ENCODE results near the gene STX1B.
A peak's percentile ranks its signal among the peaks of the same experiment; 100 is the strongest.

STX1B gene

DNA sequence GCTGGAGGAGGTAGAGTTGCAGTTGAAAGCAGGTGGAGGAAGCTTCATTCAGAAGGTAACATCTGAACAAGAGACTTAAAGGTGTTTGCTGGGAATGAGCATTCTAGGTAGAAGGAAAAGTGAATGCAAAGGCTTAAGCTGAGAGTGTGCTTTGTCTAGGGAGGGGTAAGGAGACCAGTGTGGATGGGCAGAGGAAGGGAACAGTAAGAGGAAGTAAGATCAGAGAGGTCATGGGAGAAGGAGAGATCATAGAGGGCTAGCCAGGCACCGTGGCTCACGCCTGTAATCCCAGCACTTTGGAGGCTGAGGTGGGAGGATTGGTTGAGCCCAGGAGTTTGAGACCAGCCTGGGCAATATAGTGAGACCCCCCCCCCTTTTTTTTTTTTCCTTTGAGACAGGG lies 26.3 kb upstream of the STX1B start:
- no peaks in the 10 kb centered on the region for H3K27me3 ChIP-seq (ENCODE audit: insufficient read depth, low read length)
- H2AK5ac ChIP-seq (ENCODE audit: low read length) = no peak overlapping the region
- H3K36me3 ChIP-seq (ENCODE audit: control insufficient read depth in 1 of 2, insufficient read depth in 2 of 2, low read length in 2 of 2) = peaks cover 33% of the 10 kb centered on the region in 2 experiments
- H4K12ac ChIP-seq (ENCODE audit: low read depth, low read length) = no peak overlapping the region
- no peak for DNase-seq
- H2AFZ ChIP-seq (ENCODE audit: insufficient read depth, low read length, poor library complexity) = no peak overlapping the region
- H3K79me1 ChIP-seq (ENCODE audit: low read length) = peaks cover 6% of the 10 kb centered on the region
- no peak overlapping the region for H3K14ac ChIP-seq (ENCODE audit: low read length)
- peaks cover 6 to 10% of the 10 kb centered on the region in 2 experiments for H3K4me1 ChIP-seq (ENCODE audit: control insufficient read depth in 1 of 2, insufficient read depth in 2 of 2, low read length in 2 of 2)
- no peak overlapping the region for H2BK120ac ChIP-seq (ENCODE audit: insufficient read depth, low read length, poor library complexity)
- H3K27ac ChIP-seq (ENCODE audit: low read depth, low read length) = no peak overlapping the region
- H2BK5ac ChIP-seq (ENCODE audit: low read depth, low read length, poor library complexity) = no peak overlapping the region
- H3K18ac ChIP-seq (ENCODE audit: low read length) = no peak overlapping the region
- peaks cover 3% of the 10 kb centered on the region for H3K9me3 ChIP-seq (ENCODE audit: insufficient read depth, low read depth, low read length)
- no peak overlapping the region for H4K91ac ChIP-seq (ENCODE audit: low read depth, low read length)
- H3K4ac ChIP-seq (ENCODE audit: low read depth, low read length) = no peak overlapping the region
- WGBS (ENCODE audit: extremely low coverage, insufficient coverage, insufficient read length) = no CpG with 5 or more reads among the region's 2 CpGs
- no peak overlapping the region for H4K8ac ChIP-seq (ENCODE audit: low read depth, low read length)
- no peak overlapping the region for H3K23ac ChIP-seq (ENCODE audit: low read length)
- H3K79me2 ChIP-seq (ENCODE audit: control insufficient read depth, insufficient read depth, low read length, poor library complexity) = peaks cover 4% of the 10 kb centered on the region
- H3K4me2 ChIP-seq (ENCODE audit: low read length) = no peak overlapping the region
- no peak overlapping the region for H3K4me3 ChIP-seq (ENCODE audit: low read depth, low read length)
- no peak overlapping the region for H2BK12ac ChIP-seq (ENCODE audit: low read length)
- no peak overlapping the region for H3K9ac ChIP-seq (ENCODE audit: low read length)

DNA sequence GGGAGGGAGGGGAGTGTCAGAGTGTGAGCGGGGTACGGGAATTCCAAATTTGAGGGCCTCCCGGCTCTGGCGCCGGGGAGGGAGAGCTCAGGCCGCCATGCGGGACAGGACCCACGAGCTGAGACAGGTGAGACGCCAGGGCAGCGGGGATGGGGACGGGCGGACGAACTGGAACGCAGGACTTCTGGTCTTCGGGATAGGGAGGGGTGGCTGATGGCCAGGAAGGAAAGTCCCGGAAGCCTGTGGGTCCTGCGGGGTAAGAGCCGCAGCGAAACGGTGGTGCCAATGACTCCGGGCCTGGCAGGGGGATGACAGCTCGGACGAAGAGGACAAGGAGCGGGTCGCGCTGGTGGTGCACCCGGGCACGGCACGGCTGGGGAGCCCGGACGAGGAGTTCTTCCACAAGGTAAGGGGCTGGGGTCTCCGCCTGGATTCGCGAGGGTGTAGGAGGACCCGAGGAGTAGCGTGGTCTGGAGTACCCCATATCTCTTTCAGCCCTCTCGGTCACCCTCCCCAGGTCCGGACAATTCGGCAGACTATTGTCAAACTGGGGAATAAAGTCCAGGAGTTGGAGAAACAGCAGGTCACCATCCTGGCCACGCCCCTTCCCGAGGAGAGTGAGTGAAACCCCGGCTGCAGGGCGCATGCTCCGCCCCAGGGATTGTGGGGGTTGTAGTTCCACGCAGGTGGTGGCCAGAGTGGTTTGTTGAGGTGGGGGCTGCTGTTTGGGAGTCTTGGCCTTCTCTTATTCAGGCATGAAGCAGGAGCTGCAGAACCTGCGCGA lies 23.5 kb upstream of the STX1B start:
- Histone ChIP-seq H3K36me3 (ENCODE audit: control insufficient read depth in 1 of 2, insufficient read depth in 2 of 2, low read length in 2 of 2) (peaks cover 14 to 15% of the 10 kb centered on the region in 2 experiments), H3K9ac (ENCODE audit: low read length) (peak overlapping the region; percentile 82), H3K79me2 (ENCODE audit: control insufficient read depth, insufficient read depth, low read length, poor library complexity) (peaks cover 4% of the 10 kb centered on the region), H4K91ac (ENCODE audit: low read depth, low read length) (peak overlapping the region; percentile 38), H3K27me3 (ENCODE audit: insufficient read depth, low read length) (no peaks in the 10 kb centered on the region), H3K9me3 (ENCODE audit: insufficient read depth, low read depth, low read length) (peaks cover 2% of the 10 kb centered on the region), H3K23ac (ENCODE audit: low read length) (no peak overlapping the region), H3K18ac (ENCODE audit: low read length) (peak overlapping the region; percentile 56), H3K4me1 (ENCODE audit: control insufficient read depth in 1 of 2, insufficient read depth in 2 of 2, low read length in 2 of 2) (peaks cover 6 to 10% of the 10 kb centered on the region in 2 experiments), H4K8ac (ENCODE audit: low read depth, low read length) (peak overlapping the region; percentile 56), H3K4ac (ENCODE audit: low read depth, low read length) (peak overlapping the region; percentile 24), H3K14ac (ENCODE audit: low read length) (peak overlapping the region; percentile 58), H3K4me2 (ENCODE audit: low read length) (peak overlapping the region; percentile 97), H2BK120ac (ENCODE audit: insufficient read depth, low read length, poor library complexity) (no peak overlapping the region), H4K12ac (ENCODE audit: low read depth, low read length) (peak overlapping the region; percentile 57), H2BK5ac (ENCODE audit: low read depth, low read length, poor library complexity) (peak overlapping the region; percentile 63), H2BK12ac (ENCODE audit: low read length) (no peak overlapping the region), H3K79me1 (ENCODE audit: low read length) (peaks cover 6% of the 10 kb centered on the region), H2AFZ (ENCODE audit: insufficient read depth, low read length, poor library complexity) (peak overlapping the region; percentile 67), H2AK5ac (ENCODE audit: low read length) (no peak overlapping the region), H3K4me3 (ENCODE audit: low read depth, low read length) (peak overlapping the region; percentile 92), H3K27ac (ENCODE audit: low read depth, low read length) (no peak overlapping the region)
- WGBS (ENCODE audit: extremely low coverage, insufficient coverage, insufficient read length) = no CpG with 5 or more reads among the region's 47 CpGs
- peak; percentile 81 to 88 for DNase-seq

DNA sequence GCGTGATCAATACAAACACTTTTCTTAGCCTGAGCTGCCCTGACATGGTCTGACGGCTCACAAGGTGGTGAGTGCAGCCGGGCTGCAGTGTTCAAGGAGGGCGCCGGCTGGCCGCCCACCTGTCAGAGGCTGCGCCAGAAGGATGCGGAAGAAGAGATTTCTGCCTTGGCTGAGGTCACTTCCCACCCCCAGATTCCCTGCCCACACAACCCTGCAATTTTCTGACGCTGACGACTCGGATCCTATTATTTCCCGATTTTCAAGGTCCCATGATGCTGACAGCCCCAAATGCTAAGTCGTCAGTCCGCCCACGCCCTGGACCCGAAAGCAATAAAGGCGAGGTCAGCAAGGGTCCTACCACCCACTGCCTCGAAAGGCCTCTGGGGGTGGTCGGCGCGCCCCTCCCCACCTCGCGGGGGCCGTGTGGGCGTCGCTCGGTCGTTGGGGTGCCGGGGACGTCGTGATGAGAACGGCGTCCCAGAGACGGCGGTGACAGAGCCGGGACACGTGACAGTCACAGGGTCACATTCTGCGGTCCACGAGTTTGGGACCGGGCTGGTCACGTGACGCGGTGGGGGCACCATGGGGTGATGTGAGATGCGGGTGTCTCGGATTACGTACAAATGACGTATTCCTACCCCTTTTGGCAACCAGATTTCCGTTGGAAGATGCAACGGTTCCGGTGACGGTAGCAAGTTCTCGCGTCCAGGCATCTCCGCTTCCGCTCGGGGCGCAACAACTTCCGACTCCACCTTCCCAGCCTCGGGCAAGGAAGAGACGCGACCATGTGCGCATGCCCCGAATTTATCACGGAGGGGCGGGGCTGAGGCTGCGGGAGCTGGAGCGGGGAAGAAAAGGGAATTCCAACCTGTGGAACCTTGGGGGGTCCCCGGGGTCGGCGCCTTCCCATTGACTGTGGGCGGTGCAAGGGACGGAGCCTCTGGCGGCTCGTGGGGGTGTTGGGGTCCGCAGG lies 22.6 kb upstream of the STX1B start, which contains the start of gene STX4:
TSS of gene STX4 (plus strand) at position 823 of the 973 bp plus-strand sequence. CDS start 248 bp downstream, outside the sequence.
- no peak within 1 kb of the TSS for H3K27ac ChIP-seq (ENCODE audit: low read depth, low read length)
- WGBS (ENCODE audit: extremely low coverage, insufficient coverage, insufficient read length) = no CpG with 5 or more reads among the region's 75 CpGs
- H4K8ac ChIP-seq (ENCODE audit: low read depth, low read length) = peak within 1 kb of the TSS; percentile 96
- peak within 1 kb of the TSS; percentile 97 for H3K4me2 ChIP-seq (ENCODE audit: low read length)
- H2BK120ac ChIP-seq (ENCODE audit: insufficient read depth, low read length, poor library complexity) = peak within 1 kb of the TSS; percentile 40
- peak within 1 kb of the TSS; percentile 71 for H3K18ac ChIP-seq (ENCODE audit: low read length)
- H3K4me1 ChIP-seq (ENCODE audit: control insufficient read depth in 1 of 2, insufficient read depth in 2 of 2, low read length in 2 of 2) = peaks cover 6 to 10% of the 10 kb centered on the region in 2 experiments
- H2AK5ac ChIP-seq (ENCODE audit: low read length) = peak within 1 kb of the TSS; percentile 51
- H3K79me1 ChIP-seq (ENCODE audit: low read length) = peaks cover 6% of the 10 kb centered on the region
- peak within 1 kb of the TSS; percentile 63 for H2BK5ac ChIP-seq (ENCODE audit: low read depth, low read length, poor library complexity)
- peak within 1 kb of the TSS; percentile 92 for H3K4me3 ChIP-seq (ENCODE audit: low read depth, low read length)
- peak within 1 kb of the TSS; percentile 82 for H3K9ac ChIP-seq (ENCODE audit: low read length)
- peak; percentile 94 to 99 for DNase-seq
- H3K9me3 ChIP-seq (ENCODE audit: insufficient read depth, low read depth, low read length) = peaks cover 2% of the 10 kb centered on the region
- no peak within 1 kb of the TSS for H3K23ac ChIP-seq (ENCODE audit: low read length)
- no peaks in the 10 kb centered on the region for H3K27me3 ChIP-seq (ENCODE audit: insufficient read depth, low read length)
- H3K79me2 ChIP-seq (ENCODE audit: control insufficient read depth, insufficient read depth, low read length, poor library complexity) = peaks cover 4% of the 10 kb centered on the region
- H2BK12ac ChIP-seq (ENCODE audit: low read length) = no peak within 1 kb of the TSS
- H4K91ac ChIP-seq (ENCODE audit: low read depth, low read length) = peak within 1 kb of the TSS; percentile 90
- H3K4ac ChIP-seq (ENCODE audit: low read depth, low read length) = peak within 1 kb of the TSS; percentile 24
- peak within 1 kb of the TSS; percentile 92 for H4K12ac ChIP-seq (ENCODE audit: low read depth, low read length)
- H3K14ac ChIP-seq (ENCODE audit: low read length) = peak within 1 kb of the TSS; percentile 85
- H3K36me3 ChIP-seq (ENCODE audit: control insufficient read depth in 1 of 2, insufficient read depth in 2 of 2, low read length in 2 of 2) = peaks cover 5 to 7% of the 10 kb centered on the region in 2 experiments
- H2AFZ ChIP-seq (ENCODE audit: insufficient read depth, low read length, poor library complexity) = peak within 1 kb of the TSS; percentile 96

DNA sequence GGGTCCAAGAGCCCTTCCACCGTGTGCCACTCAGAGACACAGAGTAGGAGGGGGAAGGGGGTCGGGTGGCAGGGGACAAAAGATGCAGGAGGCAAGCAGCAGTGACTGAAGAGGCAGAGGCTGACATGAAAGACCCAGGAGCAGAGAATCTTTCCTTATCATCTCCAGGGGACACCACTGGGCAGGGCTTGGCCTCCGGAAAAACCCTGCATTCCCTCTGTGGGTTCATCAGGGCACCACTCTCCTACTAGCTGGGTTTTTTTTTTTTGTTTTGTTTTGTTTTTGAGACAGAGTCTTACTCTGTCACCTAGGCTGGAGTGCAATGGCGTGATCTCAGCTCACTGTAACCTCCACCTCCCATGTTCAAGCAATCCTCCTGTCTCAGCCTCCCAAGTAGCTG lies 20.8 kb upstream of the STX1B start:
- no peak overlapping the region for H2BK120ac ChIP-seq (ENCODE audit: insufficient read depth, low read length, poor library complexity)
- peaks cover 4% of the 10 kb centered on the region for H3K79me2 ChIP-seq (ENCODE audit: control insufficient read depth, insufficient read depth, low read length, poor library complexity)
- H3K18ac ChIP-seq (ENCODE audit: low read length) = no peak overlapping the region
- no peak overlapping the region for H3K4ac ChIP-seq (ENCODE audit: low read depth, low read length)
- WGBS (ENCODE audit: extremely low coverage, insufficient coverage, insufficient read length) = no CpG with 5 or more reads among the region's 4 CpGs
- H4K12ac ChIP-seq (ENCODE audit: low read depth, low read length) = no peak overlapping the region
- H4K8ac ChIP-seq (ENCODE audit: low read depth, low read length) = no peak overlapping the region
- no peak overlapping the region for H2AFZ ChIP-seq (ENCODE audit: insufficient read depth, low read length, poor library complexity)
- H2BK5ac ChIP-seq (ENCODE audit: low read depth, low read length, poor library complexity) = no peak overlapping the region
- H3K9ac ChIP-seq (ENCODE audit: low read length) = no peak overlapping the region
- H3K23ac ChIP-seq (ENCODE audit: low read length) = no peak overlapping the region
- H3K27ac ChIP-seq (ENCODE audit: low read depth, low read length) = no peak overlapping the region
- H3K4me2 ChIP-seq (ENCODE audit: low read length) = no peak overlapping the region
- no peak overlapping the region for H2AK5ac ChIP-seq (ENCODE audit: low read length)
- no peaks in the 10 kb centered on the region for H3K27me3 ChIP-seq (ENCODE audit: insufficient read depth, low read length)
- H3K79me1 ChIP-seq (ENCODE audit: low read length) = peaks cover 6% of the 10 kb centered on the region
- H3K36me3 ChIP-seq (ENCODE audit: control insufficient read depth in 1 of 2, insufficient read depth in 2 of 2, low read length in 2 of 2) = peaks cover 3% of the 10 kb centered on the region in 2 experiments
- peaks cover 2% of the 10 kb centered on the region for H3K9me3 ChIP-seq (ENCODE audit: insufficient read depth, low read depth, low read length)
- H3K4me3 ChIP-seq (ENCODE audit: low read depth, low read length) = no peak overlapping the region
- peaks cover 6 to 10% of the 10 kb centered on the region in 2 experiments for H3K4me1 ChIP-seq (ENCODE audit: control insufficient read depth in 1 of 2, insufficient read depth in 2 of 2, low read length in 2 of 2)
- no peak for DNase-seq
- H2BK12ac ChIP-seq (ENCODE audit: low read length) = no peak overlapping the region
- H4K91ac ChIP-seq (ENCODE audit: low read depth, low read length) = no peak overlapping the region
- H3K14ac ChIP-seq (ENCODE audit: low read length) = no peak overlapping the region
